A673 (cell line): Measurements from ENCODE around the gene ZC3H18.

Source experiments
- EZH2 ChIP-seq: fragments of 200-600 bp; sonication (generic); IDR thresholded peaks from 2 replicates; pipeline ENCODE4 v1.6.1; 2017; ENCODE audit warnings: borderline replicate concordance, low read depth, mild to moderate bottlenecking, mixed read lengths, antibody characterized with exemption, low read length; ENCODE audit not compliant: poor library complexity, severe bottlenecking
- TF ChIP-seq, protein P1 (sequence below): fragments of 300-800, 200-600 bp; sonication (generic); conservative IDR thresholded peaks from 2 replicates; pipeline ENCODE4 v1.5.1; 2017; ENCODE audit warnings: low read depth, mild to moderate bottlenecking, antibody characterized with exemption, low read length, moderate library complexity, mixed read lengths

DNA sequence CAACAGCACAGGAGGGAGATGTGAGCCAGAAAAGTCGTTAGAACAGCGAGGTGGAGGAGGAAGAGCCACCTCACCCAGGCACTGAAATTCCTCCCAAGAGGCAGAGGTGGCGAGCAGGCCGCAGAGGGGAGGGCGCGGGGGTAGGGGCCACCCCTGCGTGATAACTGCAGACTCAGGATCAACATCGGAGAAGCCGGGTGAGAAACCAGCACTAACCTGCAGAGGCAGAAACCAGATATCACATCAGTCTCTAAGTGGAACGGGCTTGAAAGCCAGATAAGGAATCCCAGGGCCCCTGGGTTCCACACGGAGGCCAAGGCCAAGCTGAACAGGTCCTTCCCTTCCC lies 39.4 kb upstream of the ZC3H18 start:
- TF ChIP-seq, protein P1, sequence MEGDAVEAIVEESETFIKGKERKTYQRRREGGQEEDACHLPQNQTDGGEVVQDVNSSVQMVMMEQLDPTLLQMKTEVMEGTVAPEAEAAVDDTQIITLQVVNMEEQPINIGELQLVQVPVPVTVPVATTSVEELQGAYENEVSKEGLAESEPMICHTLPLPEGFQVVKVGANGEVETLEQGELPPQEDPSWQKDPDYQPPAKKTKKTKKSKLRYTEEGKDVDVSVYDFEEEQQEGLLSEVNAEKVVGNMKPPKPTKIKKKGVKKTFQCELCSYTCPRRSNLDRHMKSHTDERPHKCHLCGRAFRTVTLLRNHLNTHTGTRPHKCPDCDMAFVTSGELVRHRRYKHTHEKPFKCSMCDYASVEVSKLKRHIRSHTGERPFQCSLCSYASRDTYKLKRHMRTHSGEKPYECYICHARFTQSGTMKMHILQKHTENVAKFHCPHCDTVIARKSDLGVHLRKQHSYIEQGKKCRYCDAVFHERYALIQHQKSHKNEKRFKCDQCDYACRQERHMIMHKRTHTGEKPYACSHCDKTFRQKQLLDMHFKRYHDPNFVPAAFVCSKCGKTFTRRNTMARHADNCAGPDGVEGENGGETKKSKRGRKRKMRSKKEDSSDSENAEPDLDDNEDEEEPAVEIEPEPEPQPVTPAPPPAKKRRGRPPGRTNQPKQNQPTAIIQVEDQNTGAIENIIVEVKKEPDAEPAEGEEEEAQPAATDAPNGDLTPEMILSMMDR, result no peak
- TF ChIP-seq EZH2, result no peak
